GM13977 (cell line): ENCODE measurements around the gene GLOD5.

ENCODE experiments used
- DNase-seq: peaks from one replicate; pipeline ENCODE4 v3.0.0; 2012; ENCODE audit warnings: low spot score
- CTCF ChIP-seq: IDR thresholded peaks from 2 replicates; pipeline ENCODE4 v1.5.1; 2012; ENCODE audit warnings: mild to moderate bottlenecking, control low read depth; ENCODE audit not compliant: insufficient read depth; ENCODE audit errors: extremely low read depth, missing control alignments
- in situ Hi-C: fragments of 300-500 bp; cut with MboI; formaldehyde crosslinking; loops from one replicate; pipeline ENCODE4 v1.12.0; 2022; ENCODE audit warnings: low sequenced_read_pairs, low pct_unique_long_range_greater_than_20kb, mixed read lengths, inconsistent platforms; ENCODE audit not compliant: unreplicated experiment

Gene GLOD5

GRCh38 chrX:48772602-48773001 lies 11.1 kb downstream of the GLOD5 start:
- no peak for TF ChIP-seq CTCF
- in situ Hi-C loops: no loop called here
- DNase-seq: no peak

GRCh38 chrX:48776818-48777439 lies 15.4 kb downstream of the GLOD5 start:
- in situ Hi-C loops: no loop called here
- DNase-seq: no peak
- TF ChIP-seq CTCF: no peak

- in situ Hi-C loops: no loop called here
These were observed 17.9 kb downstream of the GLOD5 start for GRCh38 chrX:48779399-48779798.

GRCh38 chrX:48781705-48782104 lies 20.2 kb downstream of the GLOD5 start:
- no peak for TF ChIP-seq CTCF
- in situ Hi-C loops: no loop called here

More at GRCh38 chrX:48779399-48779798, 17.9 kb downstream of the GLOD5 start:
- TF ChIP-seq CTCF: no peak
- no peak for DNase-seq

GRCh38 chrX:48782216-48782615 lies 20.7 kb downstream of the GLOD5 start:
- TF ChIP-seq CTCF: no peak
- DNase-seq: no peak
- in situ Hi-C loops: no loop called here

More at GRCh38 chrX:48781705-48782104, 20.2 kb downstream of the GLOD5 start:
- no peak for DNase-seq

GRCh38 chrX:48782795-48783194 lies 21.2 kb downstream of the GLOD5 start:
- DNase-seq: no peak
- in situ Hi-C loops: no loop called here
- TF ChIP-seq CTCF: no peak
